Measurements from ENCODE around the gene SLC16A5. TPM values are rescaled to one million over a fixed set of nuclear protein-coding genes. Genes with fewer than 3 reads are reported as not detected.
"Not testable (repeated sequence)": the region's sequence is repeated elsewhere in the genome, so short reads cannot be mapped to it uniquely, and the experiment has no call there.

SLC16A5 gene
- total RNA-seq, 4 donors from 2014 or later: 41.1 to 101 (median 62.6) TPM

GRCh38 chr17:75135452-75135851 is 47.7 kb downstream of the SLC16A5 start:
- 67 to 76% methylated on average over 5 of the region's 5 CpGs for WGBS, 2 donors
- no peak for DNase-seq (ENCODE audit: low spot score in 2 of 2)
- TF ChIP-seq CTCF (IDR thresholded peaks at IDR 0.05): no peak
- no peak for TF ChIP-seq POLR2A (IDR thresholded peaks at IDR 0.05)
- no peak overlapping the region for H3K4me3 ChIP-seq (ENCODE audit: low read depth, poor library complexity, severe bottlenecking)
- intact Hi-C loops (cut with DNase I; ENCODE audit: low total_unique reads): no loop called here

GRCh38 chr17:75135946-75136345 is 48.2 kb downstream of the SLC16A5 start:
- WGBS, 2 donors: 68 to 80% methylated on average over 8 of the region's 8 CpGs
- intact Hi-C loops (cut with DNase I; ENCODE audit: low total_unique reads): no loop called here
- no peak overlapping the region for H3K4me3 ChIP-seq (ENCODE audit: low read depth, poor library complexity, severe bottlenecking)
- TF ChIP-seq POLR2A (IDR thresholded peaks at IDR 0.05): no peak
- no peak for TF ChIP-seq CTCF (IDR thresholded peaks at IDR 0.05)
- no peak for DNase-seq (ENCODE audit: low spot score in 2 of 2)

- WGBS, 2 donors: 95 to 97% methylated on average over 9 of the region's 9 CpGs
- intact Hi-C loops (cut with DNase I; ENCODE audit: low total_unique reads); H3K4me3 ChIP-seq (ENCODE audit: low read depth, poor library complexity, severe bottlenecking); DNase-seq (ENCODE audit: low spot score in 2 of 2): not testable (repeated sequence)
These were observed 50.0 kb downstream of the SLC16A5 start for GRCh38 chr17:75137762-75138161.

GRCh38 chr17:75138519-75138918 is 50.8 kb downstream of the SLC16A5 start:
- DNase-seq (ENCODE audit: low spot score in 2 of 2): no peak
- no peak overlapping the region for H3K4me3 ChIP-seq (ENCODE audit: low read depth, poor library complexity, severe bottlenecking)
- 96% methylated on average over 5 of the region's 5 CpGs for WGBS, 2 donors
- intact Hi-C loops (cut with DNase I; ENCODE audit: low total_unique reads): no loop called here
- no peak for TF ChIP-seq CTCF (IDR thresholded peaks at IDR 0.05)
- TF ChIP-seq POLR2A (IDR thresholded peaks at IDR 0.05): no peak

- 83 to 85% methylated on average over 13 of the region's 13 CpGs for WGBS, 2 donors
- TF ChIP-seq CTCF (IDR thresholded peaks at IDR 0.05): no peak
- TF ChIP-seq POLR2A (IDR thresholded peaks at IDR 0.05): no peak
- intact Hi-C loops (cut with DNase I; ENCODE audit: low total_unique reads): no loop called here
- H3K4me3 ChIP-seq (ENCODE audit: low read depth, poor library complexity, severe bottlenecking): no peak overlapping the region
- no peak for DNase-seq (ENCODE audit: low spot score in 2 of 2)
These were observed 54.6 kb downstream of the SLC16A5 start for GRCh38 chr17:75142236-75142971.

GRCh38 chr17:75144816-75145512 is 57.2 kb downstream of the SLC16A5 start:
- 84 to 93% methylated on average over 11 of the region's 11 CpGs for WGBS, 2 donors
- no peak for DNase-seq (ENCODE audit: low spot score in 2 of 2)
- intact Hi-C loops (cut with DNase I; ENCODE audit: low total_unique reads): no loop called here
- no peak overlapping the region for H3K4me3 ChIP-seq (ENCODE audit: low read depth, poor library complexity, severe bottlenecking)
- TF ChIP-seq POLR2A (IDR thresholded peaks at IDR 0.05) (no peak), CTCF (IDR thresholded peaks at IDR 0.05) (no peak)
